DMS79 (cell line): ENCODE data around the gene APMAP.

ENCODE experiments used
- DNase-seq: peaks from one replicate; lab custom pipeline; 2025; lab: John Stamatoyannopoulos, UW

Gene APMAP

DNA sequence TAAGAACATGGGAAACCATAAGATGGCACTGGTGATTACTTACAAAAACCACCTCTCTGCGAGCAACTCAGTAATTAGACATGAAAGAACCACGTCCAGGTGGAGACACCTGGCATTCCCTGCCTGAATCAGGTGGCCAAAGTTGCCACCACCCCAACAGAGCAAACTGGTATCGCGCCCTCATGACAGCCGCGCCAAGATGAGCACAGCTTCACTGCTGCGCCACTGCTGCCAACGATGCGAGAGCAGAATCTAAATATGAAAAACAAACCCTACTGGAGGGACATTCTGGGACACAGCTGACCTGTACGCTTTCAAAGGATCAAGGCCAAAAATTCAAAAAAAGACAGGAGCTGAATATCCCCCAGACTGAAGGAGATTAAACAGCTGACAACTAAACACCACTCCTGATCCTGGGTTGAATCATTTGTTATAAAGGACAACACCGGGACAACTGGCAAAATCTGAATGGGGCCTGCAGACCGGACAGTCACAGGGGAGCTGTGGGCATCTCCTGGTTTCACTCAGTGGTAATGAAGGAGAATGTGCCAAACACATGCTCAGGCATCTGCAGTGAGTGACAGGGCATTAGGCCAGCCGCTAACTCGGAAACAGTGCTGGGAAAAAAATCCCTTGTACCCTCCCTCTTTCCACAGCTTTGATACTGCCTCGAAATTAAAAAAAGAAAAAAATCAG is 26.1 kb downstream of the APMAP start:
- no peak for DNase-seq

DNA sequence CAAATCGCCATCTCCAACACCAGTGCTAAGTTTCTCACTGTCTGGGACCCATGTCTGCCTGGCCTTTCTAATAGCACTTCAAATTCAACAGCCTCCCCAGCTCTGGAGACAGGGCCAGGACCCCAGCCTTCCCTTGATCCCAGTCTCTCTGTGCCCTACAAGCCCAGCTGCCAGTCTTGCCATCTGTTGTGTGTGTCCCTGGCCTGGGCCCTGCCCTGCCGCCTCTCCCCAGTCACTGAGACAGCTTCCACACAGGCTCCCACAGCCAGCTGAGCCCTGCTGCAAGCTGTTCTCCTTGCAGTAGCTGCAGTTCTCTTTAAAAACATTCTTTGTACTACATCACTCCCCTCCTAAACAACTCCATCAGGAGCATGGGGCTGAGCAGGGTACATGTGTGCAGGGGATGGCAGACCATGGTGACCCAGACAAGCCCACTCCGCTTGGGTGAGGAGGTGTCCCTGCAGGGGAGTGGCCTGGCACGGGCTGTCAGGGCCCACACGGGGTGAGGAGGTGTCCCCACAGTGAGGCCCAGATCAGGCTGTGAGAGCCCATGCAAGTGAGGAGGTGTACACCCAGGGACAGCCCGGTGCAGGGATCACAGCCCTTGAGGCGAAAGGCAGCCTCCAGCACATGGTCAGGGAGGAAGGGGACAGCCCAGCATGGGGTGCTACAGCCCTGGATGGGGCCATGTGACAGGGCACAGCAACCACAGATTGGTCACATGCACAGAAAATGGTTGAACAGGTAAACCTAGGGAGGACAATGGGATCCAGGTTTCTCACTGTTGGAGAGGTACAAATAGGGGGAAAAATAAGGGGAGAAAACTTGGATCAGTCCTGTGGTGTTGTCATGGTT is 27.3 kb downstream of the APMAP start:
- DNase-seq: no peak

- no peak for DNase-seq
These were observed 28.1 kb downstream of the APMAP start for GRCh38 chr20:24964506-24964840.

- DNase-seq: no peak
These were observed 28.7 kb downstream of the APMAP start for GRCh38 chr20:24963672-24964505.

- DNase-seq: no peak
These were observed 30.0 kb downstream of the APMAP start for GRCh38 chr20:24962510-24962909.

DNA sequence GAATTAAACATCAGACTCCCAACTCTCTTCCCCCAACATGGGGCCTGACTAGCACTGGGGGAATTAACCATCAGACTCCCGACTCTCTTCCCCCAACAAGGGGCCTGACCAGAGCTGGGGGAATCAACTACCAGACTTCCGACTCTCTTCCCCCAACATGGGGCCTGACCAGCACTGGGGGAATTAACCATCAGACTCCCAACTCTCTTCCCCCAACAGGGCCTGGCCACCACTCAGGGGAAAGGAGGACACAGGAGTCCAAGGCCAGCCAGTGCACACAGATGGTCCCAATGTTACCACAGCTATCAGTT is 30.4 kb downstream of the APMAP start:
- no peak for DNase-seq

- DNase-seq: no peak
These were observed 31.0 kb downstream of the APMAP start for GRCh38 chr20:24961384-24962181.

DNA sequence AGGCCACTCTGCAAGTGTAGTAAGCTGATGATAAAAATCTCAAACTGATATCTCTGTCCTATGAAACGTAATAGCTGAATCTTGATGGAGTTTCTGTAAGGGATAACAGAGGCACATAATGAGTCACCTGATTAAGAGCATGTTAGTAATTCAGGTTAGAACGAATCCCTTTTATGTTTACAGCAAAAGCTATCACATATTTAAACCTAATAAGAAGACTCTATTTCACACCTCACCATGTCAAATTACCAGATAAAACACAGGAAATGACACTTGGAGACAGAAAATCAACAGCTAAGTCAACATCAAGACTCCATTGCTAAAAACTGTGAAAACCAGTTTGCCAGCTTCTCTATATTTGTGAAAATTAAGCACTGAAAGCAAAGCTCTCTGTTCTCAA is 31.7 kb downstream of the APMAP start:
- DNase-seq: no peak

- no peak for DNase-seq
These were observed 32.2 kb downstream of the APMAP start for GRCh38 chr20:24960302-24960801.

GRCh38 chr20:24959591-24960301 is 32.8 kb downstream of the APMAP start:
- DNase-seq: no peak

- no peak for DNase-seq
These were observed 33.8 kb downstream of the APMAP start for GRCh38 chr20:24958506-24959385.

GRCh38 chr20:24957326-24958016 is 35.1 kb downstream of the APMAP start:
- DNase-seq: no peak

GRCh38 chr20:24956001-24956841 is 36.3 kb downstream of the APMAP start:
- DNase-seq: no peak

DNA sequence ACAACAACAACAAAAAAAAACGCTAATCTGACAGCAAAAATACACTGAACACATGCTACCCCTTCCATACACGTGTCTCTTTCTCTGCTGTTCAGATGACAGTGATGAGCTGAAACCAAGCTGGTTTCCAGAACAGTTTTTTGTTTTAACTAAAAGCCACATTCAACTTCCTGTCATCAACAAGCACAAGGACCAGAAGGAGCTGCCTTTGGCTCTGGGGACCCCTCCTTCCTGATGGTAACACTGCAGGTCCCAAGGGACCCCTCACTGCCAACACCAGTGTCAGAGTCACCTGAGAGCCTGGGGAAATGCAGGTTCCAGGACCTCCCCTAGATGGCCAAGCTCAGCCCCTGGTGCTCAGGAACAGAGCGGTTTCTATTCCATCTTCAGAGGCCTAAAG is 37.5 kb downstream of the APMAP start:
- DNase-seq: no peak

GRCh38 chr20:24954566-24954965 is 38.0 kb downstream of the APMAP start:
- no peak for DNase-seq

GRCh38 chr20:24954151-24954550 is 38.4 kb downstream of the APMAP start:
- no peak for DNase-seq

DNA sequence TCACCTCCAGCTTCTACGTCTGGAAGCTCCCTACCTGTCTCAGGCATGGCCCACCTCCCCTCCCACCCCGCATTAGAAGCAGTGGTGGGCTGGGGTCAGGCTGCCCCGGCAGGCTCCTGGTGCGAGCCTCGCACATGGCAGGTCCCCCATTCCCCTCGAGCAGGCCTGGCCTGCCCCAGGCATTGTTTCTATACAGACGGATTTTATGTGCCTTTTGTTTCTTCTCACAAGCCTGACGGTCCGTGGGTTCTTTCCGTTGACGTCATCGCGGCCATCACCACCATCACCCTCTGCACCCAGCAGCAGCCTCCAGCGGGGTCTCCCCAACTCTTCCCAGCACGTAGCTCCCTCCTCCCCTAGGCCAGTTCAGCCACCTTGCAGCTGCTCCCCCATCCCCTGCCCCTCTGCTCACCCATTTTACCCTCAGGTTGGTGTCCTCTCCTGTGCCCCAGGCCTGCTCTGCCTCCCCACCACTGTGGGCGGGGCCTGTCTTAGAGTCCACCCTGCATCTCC is 38.9 kb downstream of the APMAP start:
- DNase-seq: no peak

GRCh38 chr20:24953209-24953575 is 39.4 kb downstream of the APMAP start:
- no peak for DNase-seq
